Activated CD8-positive, alpha-beta T cell treated with anti-CD3 and anti-CD28 coated beads for 36 hours (primary cell): ENCODE data around the gene SLC45A3. TPM values are rescaled to one million over a fixed set of nuclear protein-coding genes. Genes with fewer than 3 reads are reported as not detected.
A peak's percentile ranks its signal among the peaks of the same experiment; 100 is the strongest.

ENCODE experiments used
- ATAC-seq: fragments of 200-7000 bp; cut with Tn5 transposase; one replicate; pipeline ENCODE4 v1.10.0; 2021; ENCODE audit warnings: mild to moderate bottlenecking, moderate library complexity
- CTCF ChIA-PET: fragments of 350-600 bp; sonication (Branson Sonifier 250); formaldehyde crosslinking; loops from one replicate; lab custom pipeline; 2021; ENCODE audit warnings: antibody characterized with exemption; lab: Charles Lee
- POLR2A ChIA-PET: fragments of 350-600 bp; sonication (Branson Sonifier 250); formaldehyde crosslinking; loops from one replicate; lab custom pipeline; 2021; ENCODE audit warnings: antibody characterized with exemption; lab: Charles Lee
- DNase-seq: peaks from one replicate; pipeline ENCODE4 v3.0.0-alpha.2; 2020
- H3K27ac Mint-ChIP-seq: one replicate; pipeline ENCODE4 v1.8.0; 2021; ENCODE audit warnings: mild to moderate bottlenecking, mixed read lengths
- H3K27me3 Mint-ChIP-seq: one replicate; pipeline ENCODE4 v1.8.0; 2021; ENCODE audit warnings: mixed read lengths
- H3K36me3 Mint-ChIP-seq: one replicate; pipeline ENCODE4 v1.8.0; 2021; ENCODE audit warnings: low read depth, mixed read lengths
- H3K4me1 Mint-ChIP-seq: one replicate; pipeline ENCODE4 v1.8.0; 2021; ENCODE audit warnings: low read depth, mixed read lengths
- H3K4me3 Mint-ChIP-seq: one replicate; pipeline ENCODE4 v1.8.0; 2021; ENCODE audit warnings: mild to moderate bottlenecking, moderate library complexity, mixed read lengths
- H3K9me3 Mint-ChIP-seq: one replicate; pipeline ENCODE4 v1.8.0; 2021; ENCODE audit warnings: mixed read lengths
- CTCF ChIP-seq: fragments of 200-600 bp; IDR thresholded peaks from one replicate; pipeline ENCODE4 v1.8.0; 2022; ENCODE audit warnings: antibody characterized with exemption, mild to moderate bottlenecking
- intact Hi-C: fragments of 100-400 bp; cut with micrococcal nuclease; formaldehyde crosslinking; loops from one replicate; pipeline ENCODE4 v1.10.0; 2022
- total RNA-seq, 2 experiments: library from RNA; stranded (reverse); gene quantifications; one replicate each; pipeline ENCODE4 v1.2.3, GENCODE V29; 2021

Gene SLC45A3
- total RNA-seq, 2 experiments from 2014 or later = 0.38 to 0.65 TPM

- no peaks in the 10 kb centered on the region for H3K27me3 Mint-ChIP-seq
- H3K27ac Mint-ChIP-seq = no peak overlapping the region
- peaks cover 63% of the 10 kb centered on the region for H3K4me1 Mint-ChIP-seq
- H3K9me3 Mint-ChIP-seq = no peaks in the 10 kb centered on the region
- POLR2A ChIA-PET = interaction anchor here (0.9 to 1.5 kb wide), 2 partner anchors 11 to 14 kb away, joined by 3 to 4 read pairs; no protein-coding TSS in a partner anchor
- intact Hi-C loops = no loop called here
- no peak for ATAC-seq
- peaks cover 55% of the 10 kb centered on the region for H3K36me3 Mint-ChIP-seq
- no peak overlapping the region for H3K4me3 Mint-ChIP-seq
- CTCF ChIA-PET = interaction anchor here (1.1 to 3.2 kb wide), 3 partner anchors 11 to 20 kb away, joined by 5 to 13 read pairs (median 6); no protein-coding TSS in a partner anchor
- no peak for DNase-seq
- TF ChIP-seq CTCF = no peak
Measured at GRCh38 chr1:205612104-205612503, 68.2 kb downstream of the SLC45A3 start.

- TF ChIP-seq CTCF = no peak
- ChIA-PET CTCF (no interaction called here), POLR2A (no interaction called here)
- no peak overlapping the region for H3K4me3 Mint-ChIP-seq
- peak overlapping the region; percentile 73 for H3K27ac Mint-ChIP-seq
- H3K27me3 Mint-ChIP-seq = no peaks in the 10 kb centered on the region
- H3K36me3 Mint-ChIP-seq = peaks cover 49% of the 10 kb centered on the region
- ATAC-seq = peak; percentile 27
- H3K9me3 Mint-ChIP-seq = no peaks in the 10 kb centered on the region
- intact Hi-C loops = no loop called here
- peaks cover 56% of the 10 kb centered on the region for H3K4me1 Mint-ChIP-seq
- no peak for DNase-seq
Measured at GRCh38 chr1:205610901-205611466, 69.3 kb downstream of the SLC45A3 start.

- peaks cover 54% of the 10 kb centered on the region for H3K4me1 Mint-ChIP-seq
- H3K4me3 Mint-ChIP-seq = no peak overlapping the region
- peak overlapping the region; percentile 25 for H3K27ac Mint-ChIP-seq
- no peak for TF ChIP-seq CTCF
- DNase-seq (no peak), ATAC-seq (no peak)
- H3K36me3 Mint-ChIP-seq = peaks cover 42% of the 10 kb centered on the region
- no peaks in the 10 kb centered on the region for H3K27me3 Mint-ChIP-seq
- ChIA-PET CTCF (interaction anchor here (1.5 to 2.2 kb wide), 2 partner anchors 23 to 49 kb away, joined by 5 to 8 read pairs; partner anchors contain the start of gene ELK4), POLR2A (interaction anchor here (1.7 to 2.0 kb wide), 2 partner anchors 12 to 18 kb away, joined by 6 read pairs; no protein-coding TSS in a partner anchor)
- intact Hi-C loops = no loop called here
- no peaks in the 10 kb centered on the region for H3K9me3 Mint-ChIP-seq
Measured at GRCh38 chr1:205610036-205610435, 70.3 kb downstream of the SLC45A3 start.

Other genes with a start within 250 kb of the SLC45A3 start
- under 1 TPM in 1 of 2 experiments, not detected in 1; 0.13 TPM for gene BLACAT1, start 224.5 kb downstream of the SLC45A3 start, total RNA-seq
- 10 to 100 TPM in 1 of 2 experiments, 1 to 10 TPM in 1; 8.4 to 10.4 TPM for gene CDK18, start 175.8 kb downstream of the SLC45A3 start, total RNA-seq
- gene ELK4, start 48.5 kb downstream of the SLC45A3 start, total RNA-seq = 10 to 100 TPM; 61.5 to 62.1 TPM
- gene NUCKS1, start 69.7 kb upstream of the SLC45A3 start, total RNA-seq = 100 to 1,000 TPM; 145 to 177 TPM
- 10 to 100 TPM; 20.1 to 22.5 TPM for gene RAB29, start 95.0 kb upstream of the SLC45A3 start, total RNA-seq
- 10 to 100 TPM; 33.6 to 35.3 TPM for gene SLC41A1, start 132.7 kb upstream of the SLC45A3 start, total RNA-seq
- under 1 TPM; 0.22 to 0.29 TPM for gene PM20D1, start 169.6 kb upstream of the SLC45A3 start, total RNA-seq